ENCODE measurements around the gene PVALEF.

DNA sequence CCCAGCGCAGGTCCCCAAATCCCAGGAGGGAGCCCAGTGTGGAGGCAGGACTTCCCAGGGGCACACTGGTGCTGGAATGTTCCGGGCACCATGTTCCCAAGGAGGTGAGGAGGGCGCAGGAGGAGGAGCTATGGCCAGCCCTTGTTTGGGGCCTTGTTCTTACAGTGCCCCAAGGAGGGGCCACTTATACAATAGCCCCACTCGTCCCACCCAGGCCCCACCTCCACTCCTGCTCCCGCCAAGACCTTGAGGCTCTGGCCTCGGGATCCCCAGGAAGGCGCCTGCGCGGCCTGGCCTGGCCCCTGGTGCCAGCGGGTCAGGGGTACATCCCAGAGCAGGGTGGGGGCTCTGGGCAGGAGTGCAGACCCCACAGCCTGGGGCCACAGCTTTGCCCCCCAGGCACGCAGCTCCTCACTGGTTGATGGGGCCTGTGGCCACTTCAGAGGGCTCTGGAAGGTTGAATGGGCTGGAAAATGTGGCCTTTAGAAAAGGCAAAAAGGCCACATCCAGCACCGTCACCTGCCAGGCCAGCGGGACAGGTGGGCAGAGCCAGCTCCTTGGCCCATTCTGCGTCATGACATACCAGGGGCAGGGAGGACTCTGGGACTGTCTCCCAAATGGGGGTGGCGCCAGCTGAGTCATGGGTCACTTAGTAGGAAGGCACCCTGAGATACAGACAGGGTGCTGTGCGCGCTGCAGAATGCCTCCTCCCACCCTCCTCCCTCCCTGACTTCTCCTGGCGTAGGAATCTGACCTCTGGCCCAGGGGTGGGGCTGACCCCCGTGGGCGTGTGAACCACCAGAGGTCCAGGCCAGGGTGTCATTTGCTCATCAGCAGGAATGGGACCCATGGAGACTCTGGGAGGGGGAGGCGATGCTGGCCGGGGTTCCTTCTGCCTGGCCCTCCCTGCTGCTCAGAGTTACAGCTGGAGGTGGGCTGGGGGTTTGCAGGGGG lies 32.3 kb upstream of the PVALEF start:
- TF ChIP-seq POLR2A (IDR thresholded peaks at IDR 0.05), result no peak
- TF ChIP-seq, protein P1, sequence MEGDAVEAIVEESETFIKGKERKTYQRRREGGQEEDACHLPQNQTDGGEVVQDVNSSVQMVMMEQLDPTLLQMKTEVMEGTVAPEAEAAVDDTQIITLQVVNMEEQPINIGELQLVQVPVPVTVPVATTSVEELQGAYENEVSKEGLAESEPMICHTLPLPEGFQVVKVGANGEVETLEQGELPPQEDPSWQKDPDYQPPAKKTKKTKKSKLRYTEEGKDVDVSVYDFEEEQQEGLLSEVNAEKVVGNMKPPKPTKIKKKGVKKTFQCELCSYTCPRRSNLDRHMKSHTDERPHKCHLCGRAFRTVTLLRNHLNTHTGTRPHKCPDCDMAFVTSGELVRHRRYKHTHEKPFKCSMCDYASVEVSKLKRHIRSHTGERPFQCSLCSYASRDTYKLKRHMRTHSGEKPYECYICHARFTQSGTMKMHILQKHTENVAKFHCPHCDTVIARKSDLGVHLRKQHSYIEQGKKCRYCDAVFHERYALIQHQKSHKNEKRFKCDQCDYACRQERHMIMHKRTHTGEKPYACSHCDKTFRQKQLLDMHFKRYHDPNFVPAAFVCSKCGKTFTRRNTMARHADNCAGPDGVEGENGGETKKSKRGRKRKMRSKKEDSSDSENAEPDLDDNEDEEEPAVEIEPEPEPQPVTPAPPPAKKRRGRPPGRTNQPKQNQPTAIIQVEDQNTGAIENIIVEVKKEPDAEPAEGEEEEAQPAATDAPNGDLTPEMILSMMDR (IDR thresholded peaks at IDR 0.05), result no peak
- no peak for TF ChIP-seq POLR2AphosphoS5 (IDR thresholded peaks at IDR 0.05; ENCODE audit: insufficient read depth in 1 of 2, low read depth in 1 of 2)
